Head of caudate nucleus (tissue), 42 donors: ENCODE measurements around the gene OAS3.

Experiments used
- DNase-seq, 42 donors: peaks; one replicate each; pipeline versions ENCODE4 v3.0.0 to v3.0.0-alpha.2; 2020 to 2021; ENCODE audit warnings: mixed read lengths in 7 of 42
- intact Hi-C: fragments of 100-400 bp; cut with DNase I; formaldehyde crosslinking; loops from one replicate; pipeline ENCODE4 v1.15.0; 2022

The OAS3 gene, protein sequence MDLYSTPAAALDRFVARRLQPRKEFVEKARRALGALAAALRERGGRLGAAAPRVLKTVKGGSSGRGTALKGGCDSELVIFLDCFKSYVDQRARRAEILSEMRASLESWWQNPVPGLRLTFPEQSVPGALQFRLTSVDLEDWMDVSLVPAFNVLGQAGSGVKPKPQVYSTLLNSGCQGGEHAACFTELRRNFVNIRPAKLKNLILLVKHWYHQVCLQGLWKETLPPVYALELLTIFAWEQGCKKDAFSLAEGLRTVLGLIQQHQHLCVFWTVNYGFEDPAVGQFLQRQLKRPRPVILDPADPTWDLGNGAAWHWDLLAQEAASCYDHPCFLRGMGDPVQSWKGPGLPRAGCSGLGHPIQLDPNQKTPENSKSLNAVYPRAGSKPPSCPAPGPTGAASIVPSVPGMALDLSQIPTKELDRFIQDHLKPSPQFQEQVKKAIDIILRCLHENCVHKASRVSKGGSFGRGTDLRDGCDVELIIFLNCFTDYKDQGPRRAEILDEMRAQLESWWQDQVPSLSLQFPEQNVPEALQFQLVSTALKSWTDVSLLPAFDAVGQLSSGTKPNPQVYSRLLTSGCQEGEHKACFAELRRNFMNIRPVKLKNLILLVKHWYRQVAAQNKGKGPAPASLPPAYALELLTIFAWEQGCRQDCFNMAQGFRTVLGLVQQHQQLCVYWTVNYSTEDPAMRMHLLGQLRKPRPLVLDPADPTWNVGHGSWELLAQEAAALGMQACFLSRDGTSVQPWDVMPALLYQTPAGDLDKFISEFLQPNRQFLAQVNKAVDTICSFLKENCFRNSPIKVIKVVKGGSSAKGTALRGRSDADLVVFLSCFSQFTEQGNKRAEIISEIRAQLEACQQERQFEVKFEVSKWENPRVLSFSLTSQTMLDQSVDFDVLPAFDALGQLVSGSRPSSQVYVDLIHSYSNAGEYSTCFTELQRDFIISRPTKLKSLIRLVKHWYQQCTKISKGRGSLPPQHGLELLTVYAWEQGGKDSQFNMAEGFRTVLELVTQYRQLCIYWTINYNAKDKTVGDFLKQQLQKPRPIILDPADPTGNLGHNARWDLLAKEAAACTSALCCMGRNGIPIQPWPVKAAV

GRCh38 chr12:112937741-112938719, at the start of gene OAS3:
OAS3 (plus strand) TSS chr12:112938474; CDS start chr12:112938531, 57 bp downstream.
- peak; percentile 4 to 81 (median 50) for DNase-seq
- intact Hi-C loops, result no loop called here

DNA sequence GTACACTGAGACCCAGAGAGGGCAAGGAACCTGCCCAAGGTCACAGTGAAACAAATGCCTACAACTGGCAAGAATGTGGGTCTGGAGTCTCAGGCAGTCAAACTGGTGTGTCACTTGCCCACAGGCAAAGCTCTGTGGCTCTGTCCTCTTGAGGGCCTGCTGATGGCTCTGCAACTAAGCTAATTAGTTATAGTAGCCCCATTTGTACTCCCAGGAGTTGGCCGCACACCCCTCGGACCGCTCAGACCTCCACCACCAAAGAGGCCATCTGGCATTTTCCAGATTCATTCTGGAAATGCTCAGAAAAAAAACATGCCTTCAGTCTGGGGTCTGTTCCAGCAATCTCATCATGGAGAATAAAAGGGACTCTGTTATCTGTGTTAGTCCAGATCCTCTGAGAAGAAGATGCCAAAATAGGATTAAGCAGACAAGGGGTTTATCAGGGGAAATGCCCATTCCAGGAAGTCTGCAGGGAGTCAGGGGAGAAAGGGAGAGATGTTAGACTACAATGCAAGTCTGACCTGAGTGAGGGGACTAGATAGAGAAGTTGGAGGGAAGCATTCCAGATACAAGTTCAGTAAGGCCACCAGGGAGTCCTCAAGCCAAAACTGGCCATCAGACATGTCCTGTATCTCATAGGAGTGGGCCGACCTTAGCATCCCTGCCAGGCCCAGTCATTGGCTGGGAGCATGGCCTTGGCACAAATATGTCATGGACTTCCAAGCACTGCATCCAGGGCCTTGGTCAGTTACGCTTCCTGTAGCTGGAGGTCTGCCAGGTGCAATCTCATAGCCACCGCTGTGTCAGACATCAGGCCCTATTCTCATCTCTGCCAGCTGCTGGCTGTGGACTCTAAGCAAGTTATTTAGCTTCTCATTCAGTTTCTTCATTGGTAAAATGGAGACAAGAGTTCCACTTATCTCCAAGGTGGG, 46.9 kb upstream of the OAS3 start:
- intact Hi-C loops, result no loop called here
- DNase-seq, result peak in 23 of 42 donors; percentile 11 to 75 (median 37)

DNA sequence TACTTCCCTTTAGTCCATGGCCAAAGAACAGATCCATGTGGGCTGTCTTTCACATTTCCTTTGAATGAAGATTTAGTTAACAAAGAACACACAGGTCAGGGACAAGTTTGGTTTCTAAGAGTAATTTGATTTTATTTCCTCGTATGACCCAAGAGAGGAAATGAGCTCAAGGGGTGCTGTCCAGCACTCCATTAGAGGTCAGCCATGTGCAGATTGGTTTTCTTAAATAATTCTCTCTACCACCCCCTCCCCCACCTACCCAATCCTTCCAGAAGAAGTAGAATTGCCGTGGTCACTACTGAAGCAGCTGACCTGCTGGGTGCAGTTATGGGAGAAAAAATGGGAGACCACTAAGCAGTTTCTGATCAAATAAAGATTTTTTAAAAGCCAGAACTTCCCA, 45.4 kb upstream of the OAS3 start:
- DNase-seq, result no peak
- intact Hi-C loops, result no loop called here

- intact Hi-C loops, result no loop called here
- no peak for DNase-seq
Measured at GRCh38 chr12:112894128-112894527, 44.1 kb upstream of the OAS3 start.

- intact Hi-C loops, result no loop called here
- DNase-seq, result no peak
Measured at GRCh38 chr12:112898380-112898779, 39.9 kb upstream of the OAS3 start.

DNA sequence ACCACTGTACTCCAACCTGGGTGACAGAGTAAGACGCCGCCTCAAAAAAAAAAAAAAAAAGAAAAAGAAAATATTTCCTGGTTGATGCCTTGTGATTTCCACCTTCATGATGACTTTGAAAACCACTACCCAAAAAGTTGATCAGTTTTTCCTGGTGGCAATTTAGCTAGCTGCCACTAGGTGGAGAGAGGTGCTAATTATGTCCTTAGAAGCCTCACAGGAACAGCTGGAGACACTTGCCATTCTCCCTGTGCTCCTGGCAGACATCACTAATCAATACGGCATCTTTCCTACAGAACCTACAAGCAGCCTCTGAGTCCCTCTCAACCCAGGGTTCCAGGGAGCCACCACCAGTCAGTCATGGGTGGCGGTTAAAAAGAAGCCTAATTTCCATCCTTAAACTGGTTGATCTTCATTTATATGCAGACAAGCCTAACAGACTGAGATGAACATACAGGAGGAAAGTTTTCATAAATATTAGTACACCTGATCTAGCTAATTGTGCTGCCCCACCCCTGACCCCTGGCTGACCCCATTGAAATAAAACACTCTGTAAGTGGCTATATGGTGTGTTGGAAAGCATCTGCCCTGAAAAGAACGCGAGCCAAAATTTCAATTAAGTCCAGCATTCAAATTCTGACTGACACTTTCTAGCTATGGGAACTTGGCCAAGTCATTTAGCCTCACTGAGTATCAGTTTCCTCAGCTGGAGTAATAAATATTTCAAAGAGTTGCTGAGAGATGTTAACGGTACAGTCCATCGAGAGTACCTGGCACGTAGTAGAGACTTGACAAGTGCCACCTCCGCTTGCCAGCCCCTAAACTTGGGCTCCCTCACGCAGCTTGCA, 37.8 kb upstream of the OAS3 start:
- DNase-seq, result peak in 8 of 42 donors; percentile 17 to 52 (median 24)
- intact Hi-C loops, result no loop called here

- no peak for DNase-seq
- intact Hi-C loops, result no loop called here
Measured at GRCh38 chr12:112901271-112901670, 37.0 kb upstream of the OAS3 start.

DNA sequence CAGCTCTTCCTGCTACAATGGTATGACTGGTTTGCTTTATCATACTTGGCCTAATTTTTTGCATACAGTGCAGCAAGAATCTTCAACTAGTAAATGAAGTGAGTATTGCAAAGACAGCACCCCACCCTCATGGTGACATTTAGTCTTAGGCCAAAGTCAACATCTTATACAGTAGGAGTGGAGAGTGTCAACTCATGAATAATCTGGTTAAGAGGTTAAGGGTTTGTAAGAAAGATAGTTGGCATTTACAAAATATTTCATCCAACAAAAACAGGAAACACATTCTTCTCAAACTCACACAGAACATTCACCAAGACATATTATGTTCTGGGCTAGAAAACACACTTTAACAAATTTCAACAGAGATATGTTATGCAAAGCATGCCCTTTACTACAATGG, 33.7 kb upstream of the OAS3 start:
- no peak for DNase-seq
- intact Hi-C loops, result no loop called here

GRCh38 chr12:112905451-112906089, 32.7 kb upstream of the OAS3 start:
- intact Hi-C loops, result no loop called here
- DNase-seq, result no peak

- peak in 9 of 42 donors; percentile 17 to 63 (median 28) for DNase-seq
- intact Hi-C loops, result no loop called here
Measured at GRCh38 chr12:112906712-112907414, 31.4 kb upstream of the OAS3 start, which contains the start of gene OAS1. OAS1 (plus strand) TSS chr12:112906962; CDS start chr12:112907040, 78 bp downstream.

- intact Hi-C loops, result no loop called here
Measured at GRCh38 chr12:112907415-112908157, 30.7 kb upstream of the OAS3 start.

DNA sequence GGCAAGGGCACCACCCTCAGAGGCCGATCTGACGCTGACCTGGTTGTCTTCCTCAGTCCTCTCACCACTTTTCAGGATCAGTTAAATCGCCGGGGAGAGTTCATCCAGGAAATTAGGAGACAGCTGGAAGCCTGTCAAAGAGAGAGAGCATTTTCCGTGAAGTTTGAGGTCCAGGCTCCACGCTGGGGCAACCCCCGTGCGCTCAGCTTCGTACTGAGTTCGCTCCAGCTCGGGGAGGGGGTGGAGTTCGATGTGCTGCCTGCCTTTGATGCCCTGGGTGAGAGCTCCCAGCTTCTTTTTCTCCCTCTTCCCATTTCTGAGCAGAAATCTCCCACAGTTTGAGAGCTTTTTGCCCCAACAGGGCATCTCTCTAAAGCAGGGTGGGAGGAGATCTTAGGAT, 29.7 kb upstream of the OAS3 start:
- intact Hi-C loops, result no loop called here
- no peak for DNase-seq

More at GRCh38 chr12:112907415-112908157, 30.7 kb upstream of the OAS3 start:
- peak in 3 of 42 donors; percentile 20 to 32 (median 20) for DNase-seq

DNA sequence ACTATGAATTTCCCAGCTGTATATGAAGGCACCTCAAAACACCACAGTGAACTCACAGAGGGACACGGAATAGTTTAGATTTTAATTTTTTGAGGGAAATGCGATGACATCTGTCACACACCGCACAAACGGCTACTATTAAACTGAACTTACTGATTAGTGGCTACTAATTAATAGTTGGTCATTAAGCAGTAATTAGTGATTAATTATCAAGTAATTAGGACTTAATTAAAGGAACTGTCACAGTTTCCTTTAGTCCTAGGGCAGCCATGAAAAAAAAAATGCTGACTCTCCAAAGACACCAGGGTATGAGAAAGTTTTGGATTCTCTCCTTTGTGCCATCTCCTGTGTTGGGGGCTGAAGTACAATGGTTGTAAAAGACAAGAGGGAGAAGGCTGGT, 28.6 kb upstream of the OAS3 start:
- intact Hi-C loops, result no loop called here
- DNase-seq, result no peak

DNA sequence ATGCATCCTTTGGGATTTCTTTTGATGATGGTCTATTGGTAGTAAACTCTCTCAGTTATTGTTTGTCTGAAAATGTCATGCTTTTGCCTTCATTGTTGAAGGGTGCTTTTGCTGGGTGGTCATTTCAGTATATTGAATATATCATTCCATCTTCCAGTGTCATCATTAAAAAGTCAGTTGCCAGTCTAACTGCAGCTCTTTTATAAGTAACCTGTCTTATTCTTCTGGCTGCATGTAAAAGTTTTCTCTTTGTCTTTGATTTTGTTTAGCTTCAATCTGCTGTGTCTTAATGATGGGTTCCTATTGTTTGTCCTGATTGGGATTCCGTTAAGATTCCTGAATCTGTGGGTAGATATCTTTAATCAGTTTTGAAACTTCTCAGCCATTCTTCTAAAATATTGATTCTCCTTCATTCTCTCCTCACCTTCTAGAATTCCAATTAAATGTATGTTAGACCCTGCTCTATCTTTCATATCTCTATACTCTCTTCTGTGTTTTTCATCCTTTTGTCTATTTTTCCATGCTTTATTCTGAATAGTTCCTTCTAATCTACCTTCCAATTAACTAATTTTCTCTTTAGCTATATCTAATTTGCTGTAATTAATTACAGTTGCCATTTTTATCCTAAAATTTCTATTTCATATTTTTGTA, 25.1 kb upstream of the OAS3 start:
- intact Hi-C loops, result no loop called here

More for the DNA sequence above, 25.1 kb upstream of the OAS3 start:
- DNase-seq, result no peak
